NCI-H128 (cell line): ENCODE measurements around the gene RAD51B.
"Not testable (repeated sequence)": the region's sequence is repeated elsewhere in the genome, so short reads cannot be mapped to it uniquely, and the experiment has no call there.

ENCODE experiments used
- DNase-seq: peaks from one replicate; lab custom pipeline; 2025; ENCODE audit not compliant: unreplicated experiment; lab: John Stamatoyannopoulos, UW

The RAD51B gene

DNA sequence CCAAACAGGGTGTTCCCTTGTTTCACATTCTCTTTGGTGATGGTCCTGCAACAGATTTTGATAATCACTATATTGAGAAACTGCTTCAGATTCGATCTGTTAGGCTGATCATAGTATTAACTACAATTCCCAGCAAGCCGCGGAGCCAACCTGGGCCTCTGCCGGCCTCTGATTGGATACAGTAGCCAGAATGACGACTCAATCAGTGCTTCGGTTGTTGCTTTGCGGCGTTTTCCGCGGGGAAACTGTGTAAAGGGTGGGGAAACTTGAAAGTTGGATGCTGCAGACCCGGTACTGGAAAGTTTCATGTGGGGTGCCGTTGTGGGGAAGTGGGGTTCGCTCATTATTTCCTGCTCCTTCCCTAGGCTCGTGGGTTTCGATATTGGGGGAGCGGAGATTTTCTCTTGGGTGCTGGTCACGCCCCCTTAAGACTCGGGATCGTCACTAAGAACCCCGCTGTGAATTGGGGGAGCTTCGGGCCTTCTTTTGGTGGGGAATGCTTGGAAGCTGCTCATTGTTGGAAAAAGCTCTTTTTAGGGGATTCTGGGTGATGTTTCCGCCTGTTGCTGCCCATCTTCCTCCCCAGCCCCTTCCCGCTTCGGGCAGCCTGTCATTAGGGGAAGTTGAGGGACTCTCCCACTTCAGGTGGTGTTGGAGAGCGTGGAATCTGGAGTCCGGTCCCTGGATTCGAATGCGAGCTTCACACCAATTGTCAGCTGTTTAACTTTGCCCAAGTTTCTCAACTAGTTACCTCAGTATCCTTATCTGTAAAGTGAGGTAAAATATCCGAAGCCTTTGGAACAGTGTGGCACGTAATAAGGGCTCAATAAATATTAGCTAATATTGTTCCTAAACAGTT lies at the start of gene RAD51B:
Gene RAD51B (plus strand): TSS at position 217 of the 859 bp plus-strand sequence.
- peak; percentile 73 for DNase-seq

DNA sequence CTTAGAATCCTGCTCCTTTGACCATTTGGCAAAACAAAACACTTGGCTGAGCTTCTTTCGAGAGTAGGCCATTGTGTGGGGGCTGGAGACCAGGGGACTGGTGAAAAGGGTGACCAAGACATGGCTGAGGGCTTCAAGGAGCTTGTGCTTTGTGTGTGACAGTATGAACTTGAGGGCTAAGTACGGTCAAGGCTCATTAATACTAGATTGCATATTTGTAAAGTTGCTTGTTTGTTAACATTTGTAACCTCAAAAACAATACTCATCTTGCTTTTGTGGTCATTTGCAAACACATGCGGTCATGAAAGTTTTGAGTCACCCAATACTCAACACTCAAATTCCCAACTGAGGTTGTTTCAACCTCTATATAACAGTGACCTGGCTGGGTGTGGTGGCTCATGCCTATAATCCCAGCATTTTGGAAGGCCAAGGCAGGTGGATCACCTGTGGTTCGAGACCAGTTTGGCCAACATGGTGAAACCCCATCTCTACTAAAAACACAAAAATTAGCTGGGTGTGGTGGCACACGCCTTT lies 45.7 kb upstream of the RAD51B start:
- no peak for DNase-seq

DNA sequence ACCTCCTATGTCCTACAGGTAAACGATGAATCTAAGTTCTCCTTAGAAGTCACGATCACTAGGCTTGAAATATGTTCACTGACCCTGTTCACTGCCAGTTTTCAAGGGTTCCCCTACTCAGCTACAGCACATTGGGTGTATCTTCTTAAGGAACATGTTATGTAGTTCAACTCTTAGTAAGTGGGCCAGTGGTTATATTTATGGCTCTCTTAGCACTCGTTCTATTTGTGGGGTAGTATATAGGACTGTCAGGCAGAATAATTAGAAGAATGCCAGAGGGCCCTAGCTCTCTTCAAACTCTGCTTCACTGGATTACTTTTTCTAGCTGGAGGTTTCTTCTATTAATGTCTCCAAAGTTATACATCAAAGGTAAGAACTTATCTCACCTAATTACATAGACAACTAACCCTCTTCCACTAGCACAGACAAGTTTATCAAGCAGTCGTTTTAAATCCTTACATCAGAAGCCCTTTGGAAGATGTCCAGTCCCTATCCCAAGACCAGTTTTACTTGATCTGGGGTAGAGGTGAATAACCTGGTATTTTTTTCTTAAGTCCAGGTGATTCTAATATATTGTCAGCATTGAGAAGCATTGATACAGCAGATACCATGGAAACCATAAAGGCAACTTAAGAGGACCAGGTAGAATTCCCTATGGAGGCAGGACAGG lies 42.8 kb upstream of the RAD51B start:
- no peak for DNase-seq

DNA sequence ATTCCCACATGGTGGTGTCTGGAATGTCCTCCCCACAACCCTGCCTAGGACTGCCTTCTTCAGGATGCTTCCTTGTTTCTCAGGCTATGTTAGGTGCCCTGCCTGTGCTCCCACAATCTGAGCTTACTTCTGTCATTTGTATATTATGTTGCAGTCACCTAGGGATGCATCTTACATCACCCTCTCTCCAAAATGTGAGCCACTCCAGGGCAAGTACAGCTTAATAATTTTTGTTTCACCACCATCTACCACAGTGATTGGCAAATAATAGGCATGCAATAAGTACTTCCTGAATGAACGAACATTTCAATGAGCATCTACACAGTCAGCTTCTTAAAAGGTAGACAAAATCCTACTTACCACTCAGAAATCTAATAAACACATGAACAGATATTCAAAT lies 40.8 kb upstream of the RAD51B start:
- DNase-seq, result no peak

DNA sequence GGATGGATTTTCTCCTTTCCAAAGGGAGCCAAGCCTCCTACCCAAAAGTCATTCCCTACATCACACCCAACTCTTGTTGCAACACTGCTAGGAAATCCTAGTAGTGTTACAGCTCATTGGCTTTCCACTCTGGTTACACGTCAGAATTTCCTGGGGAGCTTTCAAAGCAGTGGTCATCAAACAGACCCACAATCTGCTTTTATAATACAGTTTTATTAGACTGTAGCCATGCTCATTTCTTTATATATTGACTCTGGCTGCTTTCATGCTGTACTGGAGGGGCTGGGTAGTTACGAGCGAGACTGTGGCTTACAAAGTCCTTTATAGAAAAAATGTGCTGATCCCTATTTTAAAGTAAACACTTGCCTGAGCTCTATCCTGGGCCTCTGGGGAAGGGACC lies 37.5 kb upstream of the RAD51B start:
- DNase-seq, result no peak

DNA sequence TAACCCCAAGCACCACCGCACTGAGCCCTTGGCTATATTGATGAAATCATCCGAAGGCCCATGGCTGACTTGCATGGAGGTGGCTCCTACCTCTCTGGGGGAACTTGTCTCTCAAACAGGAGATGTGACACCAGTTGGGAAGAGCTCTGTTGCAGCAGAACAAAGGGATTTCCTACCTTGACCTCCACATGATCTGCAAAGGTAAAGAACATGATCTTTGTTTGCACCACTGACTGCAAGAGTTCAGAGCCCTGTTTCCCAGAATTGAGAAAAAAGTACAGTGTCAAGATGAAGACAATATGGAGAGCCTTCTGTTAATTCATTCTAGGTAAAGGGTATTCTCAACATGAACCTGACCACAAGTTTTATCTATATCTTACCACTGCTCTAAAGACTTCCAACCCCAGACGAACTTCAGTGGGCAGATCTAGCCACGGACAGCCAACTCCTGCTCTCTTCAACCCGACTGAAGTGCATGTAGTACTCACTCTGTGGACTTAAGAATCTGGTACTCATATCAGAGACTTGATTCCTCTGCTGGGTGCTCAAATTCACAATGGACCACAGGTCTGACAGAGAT lies 35.2 kb upstream of the RAD51B start:
- DNase-seq, result no peak

DNA sequence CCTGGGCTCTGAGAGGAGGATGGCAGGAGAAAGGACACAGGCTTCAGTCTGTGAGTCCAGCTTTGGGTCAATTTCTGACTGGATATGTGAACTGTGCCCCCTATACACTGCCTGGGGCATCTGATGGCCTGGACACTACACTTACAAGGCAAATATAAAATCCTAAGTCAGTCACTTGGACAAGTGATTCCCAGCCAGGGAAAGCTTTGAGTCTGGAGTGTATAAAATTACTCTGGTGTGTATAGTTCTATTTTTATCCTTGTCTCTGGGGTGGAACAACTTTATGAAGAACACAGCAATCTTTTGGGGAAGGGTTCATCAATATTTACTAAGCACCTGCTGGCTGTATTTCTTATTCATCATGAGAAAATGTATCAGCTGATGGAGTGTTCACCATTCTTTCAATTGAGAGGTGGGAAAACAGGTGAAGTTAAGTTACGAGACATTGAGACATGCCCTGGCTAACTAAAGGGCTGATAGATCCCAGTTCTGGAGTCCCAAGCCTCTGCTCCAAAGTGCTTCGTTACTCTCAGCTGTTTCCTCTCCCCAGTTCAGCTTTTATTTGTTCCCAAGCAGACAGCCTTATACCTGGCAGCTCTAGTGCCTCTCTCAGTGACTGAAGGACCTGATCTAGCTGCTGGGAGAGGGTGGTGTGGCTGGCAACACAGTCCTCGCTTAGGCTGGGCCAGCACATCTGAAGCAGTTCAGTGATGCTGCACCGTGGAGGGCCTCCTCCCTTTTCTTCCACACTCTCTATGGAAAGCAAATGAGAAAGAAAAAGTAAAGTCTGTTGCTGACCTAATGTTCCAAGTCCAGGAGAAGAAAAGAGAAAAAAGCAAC lies 34.1 kb upstream of the RAD51B start:
- no peak for DNase-seq

DNA sequence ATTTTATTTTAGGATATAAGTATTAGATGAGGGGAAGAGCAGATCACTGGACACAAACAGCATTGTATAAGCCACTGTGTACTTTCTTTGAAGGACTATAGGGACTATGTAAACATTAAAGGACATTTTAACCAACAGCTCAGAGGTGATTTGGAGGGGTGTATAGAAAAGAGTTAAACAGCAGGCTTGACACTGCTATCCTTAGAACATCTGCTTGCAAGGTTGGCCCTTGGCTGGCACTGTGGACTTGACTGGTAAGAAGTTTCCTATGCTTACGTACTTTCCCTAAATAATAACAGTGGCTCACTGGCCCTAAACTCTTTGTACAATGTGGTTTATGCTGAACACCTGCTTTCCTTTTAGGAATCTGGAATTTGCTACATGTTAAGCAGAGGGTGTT lies 31.9 kb upstream of the RAD51B start:
- DNase-seq, result no peak

DNA sequence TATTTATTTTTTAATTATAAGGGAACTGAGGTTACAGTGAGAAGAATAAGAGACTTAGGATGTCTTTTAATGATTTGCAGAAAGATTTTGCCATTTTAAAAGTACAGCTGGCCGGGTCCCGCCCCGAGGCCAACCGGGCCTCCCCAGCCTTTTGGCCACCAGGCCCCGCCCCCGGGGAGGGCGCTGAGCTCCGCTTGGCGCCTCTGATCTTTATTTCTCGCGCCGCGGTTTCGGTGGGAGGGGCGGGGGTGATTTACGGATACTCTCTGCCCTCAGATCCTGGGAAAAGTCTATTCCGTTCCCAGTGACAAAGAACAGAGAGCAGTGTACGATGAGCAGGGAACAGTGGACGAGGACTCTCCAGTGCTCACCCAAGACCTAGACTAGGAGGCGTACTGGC lies 20.8 kb upstream of the RAD51B start:
- DNase-seq, result no peak

DNA sequence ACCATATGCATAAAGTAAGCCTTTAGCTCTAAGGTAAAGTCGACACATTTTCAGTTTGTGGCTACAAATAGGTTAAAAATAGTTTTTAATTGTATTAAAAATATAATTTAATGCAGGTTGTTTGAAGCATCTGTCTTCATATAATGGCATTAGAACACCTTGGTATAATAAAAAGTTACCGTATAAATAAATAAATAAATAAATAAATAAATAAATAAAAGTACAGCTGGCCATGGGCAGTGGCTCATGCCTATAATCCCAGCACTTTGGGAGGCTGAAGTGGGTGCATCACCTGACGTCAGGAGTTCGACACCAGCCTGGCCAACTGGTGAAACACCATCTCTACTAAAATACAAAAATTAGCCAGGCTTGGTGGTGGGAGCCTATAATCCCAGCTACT lies 18.8 kb upstream of the RAD51B start:
- DNase-seq, result no peak

DNA sequence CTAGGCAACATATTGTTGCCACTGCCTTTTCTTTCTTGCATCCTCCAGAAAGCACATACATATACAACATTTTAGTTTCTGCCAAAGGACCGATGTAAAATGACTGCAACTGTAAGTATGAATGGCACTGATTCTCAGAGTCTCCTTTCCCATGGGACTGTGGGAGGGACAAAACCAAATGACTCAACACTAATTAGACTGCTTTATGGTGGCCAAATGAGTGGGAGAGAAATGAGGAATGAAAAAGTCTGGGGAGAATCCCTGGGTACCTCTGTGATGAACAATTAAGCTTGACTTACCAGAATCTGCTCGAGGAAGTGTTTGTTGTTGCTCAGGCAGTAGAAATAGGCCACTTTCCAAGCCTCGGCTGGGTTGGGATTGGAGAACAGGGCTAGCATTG lies 13.3 kb upstream of the RAD51B start:
- DNase-seq, result no peak

DNA sequence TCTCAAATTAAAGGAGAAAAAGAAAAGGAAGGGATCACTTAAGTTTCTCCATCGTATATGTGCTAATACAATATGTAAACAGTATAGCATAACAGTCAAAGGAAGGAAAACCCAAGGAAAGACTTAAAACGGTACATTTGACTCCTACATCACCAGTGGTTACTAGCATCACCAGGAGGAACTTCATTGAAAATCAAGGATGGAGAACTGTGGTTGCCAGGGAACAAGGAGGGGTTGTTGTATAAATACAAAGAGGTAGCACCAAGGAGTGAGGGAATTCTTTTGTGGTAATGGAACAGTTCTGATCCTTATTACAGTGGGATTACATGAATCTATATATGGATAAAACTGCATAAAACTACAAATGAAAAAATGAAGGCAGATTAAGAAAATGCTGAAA lies 4.8 kb upstream of the RAD51B start:
- DNase-seq, result no peak

DNA sequence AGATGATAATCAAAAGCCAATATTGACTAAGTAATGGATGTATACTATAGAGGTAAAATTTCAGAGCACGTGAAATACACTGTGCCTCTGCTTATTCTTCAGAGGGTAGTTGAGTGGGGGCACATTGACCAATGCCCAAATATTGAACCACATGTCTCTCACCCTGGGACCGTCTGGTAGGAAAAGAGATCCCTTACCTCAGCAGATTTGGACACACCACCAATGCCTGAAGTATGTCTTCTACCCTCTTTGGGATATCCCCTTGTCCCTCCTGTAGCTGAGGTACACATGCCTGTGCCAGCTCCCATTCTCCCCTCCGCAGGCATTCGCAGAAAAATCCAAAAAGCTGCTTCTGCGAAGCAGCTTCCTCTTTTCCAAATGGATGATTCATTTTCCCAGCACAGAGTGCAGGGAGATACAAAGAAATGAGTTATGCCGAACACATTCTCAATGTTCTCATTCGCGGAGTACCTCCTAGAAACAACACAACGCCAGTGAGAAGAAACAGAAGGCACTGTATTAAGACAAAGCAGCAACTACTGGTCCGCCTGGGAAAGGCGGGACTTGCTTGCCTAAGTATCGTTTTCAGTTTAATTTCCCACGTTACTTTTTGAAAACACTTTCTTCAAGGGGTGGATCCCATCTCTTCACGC lies 3.9 kb upstream of the RAD51B start:
- DNase-seq, result no peak

DNA sequence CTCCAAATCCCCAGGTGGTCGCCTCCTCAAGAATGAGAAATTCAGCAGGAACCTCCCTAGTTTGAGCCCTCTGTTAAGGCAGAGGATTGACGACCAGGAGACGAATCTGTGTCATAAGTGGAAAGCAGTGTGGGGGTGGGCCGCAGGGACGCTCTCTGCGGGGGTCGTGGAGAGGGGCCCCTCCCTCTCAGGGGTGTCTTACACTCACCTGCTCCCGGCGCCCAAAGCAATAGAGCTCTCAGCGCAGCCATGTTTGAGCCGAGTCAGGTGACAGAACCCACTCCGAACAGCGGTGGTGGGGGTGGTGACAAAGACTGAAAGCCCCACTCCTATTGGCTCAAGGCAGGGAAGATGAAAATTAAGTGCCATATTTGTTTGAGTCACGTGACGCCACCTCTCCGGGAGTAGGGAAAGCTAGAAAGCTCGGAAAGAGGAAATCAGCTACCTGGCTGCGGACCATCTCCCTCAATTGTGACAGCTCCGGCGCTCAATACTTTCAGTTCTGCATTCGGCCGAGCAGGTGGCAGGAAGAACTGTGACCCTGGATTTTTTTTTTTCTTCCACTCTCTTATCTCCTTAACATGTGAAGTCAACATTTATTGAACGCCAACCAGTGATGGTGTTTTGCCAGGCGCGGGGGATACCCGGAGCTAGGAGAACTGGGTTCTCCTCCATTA lies 3.1 kb upstream of the RAD51B start, which contains the start of gene ZFYVE26:
Gene ZFYVE26 (minus strand): TSS at position 265 of the 677 bp plus-strand sequence. CDS start 627 bp downstream, outside the sequence.
- DNase-seq, result peak; percentile 91

DNA sequence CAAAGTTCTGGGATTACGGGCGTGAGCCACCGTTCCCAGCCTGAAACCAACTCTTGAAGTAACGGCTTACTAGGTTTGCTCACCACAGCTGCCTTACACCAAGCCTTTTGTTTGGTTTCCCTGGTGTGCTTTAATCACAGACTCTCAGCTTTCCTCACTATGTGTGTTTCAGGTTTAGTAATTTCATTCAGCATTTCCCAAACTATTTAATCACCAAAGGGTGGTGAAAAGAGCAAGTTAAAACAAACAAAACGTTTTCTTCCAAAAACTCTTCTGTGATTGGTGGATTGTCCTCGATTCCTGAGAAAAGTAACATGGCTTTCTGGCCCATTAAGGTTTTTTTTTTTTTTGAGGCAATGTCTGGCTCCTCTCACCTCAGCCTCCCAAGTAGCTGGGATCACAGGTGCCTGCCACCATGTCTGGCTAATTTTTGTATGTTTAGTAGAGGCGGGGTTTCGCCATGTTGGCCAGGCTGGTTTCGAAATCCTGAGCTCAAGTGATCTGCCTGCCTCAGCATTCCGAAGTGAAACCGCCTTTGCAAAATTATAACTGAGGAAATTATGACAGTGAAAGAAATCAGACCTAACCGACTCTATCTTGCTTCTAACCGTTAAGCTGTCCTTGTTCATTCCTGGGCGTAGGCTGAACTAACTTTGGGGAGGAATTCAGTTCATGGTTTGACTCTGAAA lies 1.7 kb upstream of the RAD51B start:
- DNase-seq, result no peak

DNA sequence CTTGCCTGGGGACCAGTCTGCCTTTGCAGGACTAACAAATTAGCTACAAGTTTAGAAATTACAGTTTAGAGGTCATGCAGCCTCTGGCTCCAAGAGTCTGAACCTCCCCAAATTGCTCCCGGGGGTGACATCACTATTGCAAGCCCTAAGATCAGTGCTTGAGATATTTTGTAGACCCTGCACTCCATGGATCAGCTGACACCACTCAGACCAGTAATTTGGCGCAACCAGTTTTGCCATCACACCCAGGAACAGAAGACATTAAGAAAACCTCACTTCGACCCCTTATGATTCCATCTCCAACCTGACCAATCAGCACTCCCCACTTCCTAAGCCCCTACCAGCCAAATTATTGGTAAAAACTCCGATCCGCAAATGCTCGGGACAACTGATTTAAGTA lies 1.1 kb upstream of the RAD51B start:
- not testable (repeated sequence) for DNase-seq

DNA sequence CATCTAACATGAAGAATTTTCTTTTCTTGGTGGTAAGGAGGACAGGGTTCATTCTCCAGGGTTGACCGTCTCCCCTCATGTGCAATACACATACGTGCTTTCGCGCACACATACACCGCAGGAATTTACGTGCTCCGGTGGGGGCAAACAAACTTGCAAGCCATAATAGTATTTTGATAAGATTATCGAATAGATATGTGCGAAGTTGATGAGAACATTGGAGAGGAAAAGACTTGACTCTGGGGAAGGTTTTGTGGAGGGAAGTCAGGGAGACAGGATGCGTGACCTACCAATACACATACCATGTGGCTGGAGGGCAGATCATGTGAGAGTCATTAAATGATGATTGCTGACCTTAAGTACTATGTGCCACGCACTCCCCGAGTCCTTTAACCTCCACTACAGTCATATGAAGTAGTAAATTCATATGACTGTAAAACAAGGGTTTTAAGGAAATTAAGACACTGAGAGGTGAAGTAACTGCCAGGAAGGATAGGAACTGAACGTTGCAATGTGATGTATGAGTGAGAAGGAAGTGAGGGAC lies 921 bp downstream of the RAD51B start:
- DNase-seq, result no peak

DNA sequence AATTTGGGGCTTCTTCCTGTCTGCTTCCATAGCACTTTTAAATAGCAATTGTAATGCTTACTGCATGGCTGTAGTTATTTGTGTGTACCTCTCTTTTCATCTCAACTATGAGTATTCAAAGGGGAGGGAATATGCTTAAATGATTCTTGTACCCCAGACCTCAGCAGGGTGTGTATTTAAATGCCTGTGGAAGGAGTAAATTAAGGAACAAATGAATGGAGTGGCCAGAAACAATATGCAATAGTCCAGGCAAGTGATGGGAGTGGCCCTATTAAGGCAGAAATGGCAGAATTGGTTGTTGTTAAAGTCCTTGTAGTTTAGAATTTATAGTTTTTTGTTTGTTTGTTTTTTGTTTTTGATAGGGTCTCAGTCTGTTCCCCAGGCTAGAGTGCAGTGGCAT lies 1.5 kb downstream of the RAD51B start:
- no peak for DNase-seq

DNA sequence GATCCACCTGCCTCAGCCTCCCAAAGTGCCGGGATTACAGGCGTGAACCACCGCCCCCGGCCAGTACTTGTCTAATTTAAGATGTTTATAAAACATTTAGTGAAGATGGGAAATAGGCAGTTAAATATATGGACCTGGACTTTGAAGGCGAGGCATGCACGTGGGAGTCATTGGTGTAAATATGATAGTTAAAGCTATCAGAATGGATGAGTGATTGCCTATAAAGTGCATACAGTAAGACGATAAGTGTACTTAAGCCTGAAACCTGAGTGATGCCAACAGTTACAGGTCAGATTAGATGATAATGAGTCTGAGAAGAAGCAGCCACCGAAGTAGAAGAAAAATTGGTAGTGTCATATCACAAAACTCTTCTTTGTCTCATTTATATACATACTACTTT lies 11.5 kb downstream of the RAD51B start:
- no peak for DNase-seq
